HCT116 (cell line): ENCODE measurements around the gene ZNF236.

Experiments
- CTCF ChIP-seq, 3 experiments: fragments of 200-600 bp in 1 of 3; sonication (generic) in 1 of 3; IDR thresholded peaks in 2 of 3; conservative IDR thresholded peaks in 1 of 3; 2 replicates each; pipeline ENCODE4 v1.5.1; 2012 to 2017; ENCODE audit warnings: low read depth in 2 of 3, low read length in 2 of 3, antibody characterized with exemption in 1 of 3, borderline replicate concordance in 1 of 3, control low read depth in 1 of 3, mild to moderate bottlenecking in 1 of 3, mixed read lengths in 1 of 3, mixed run types in 1 of 3, moderate library complexity in 1 of 3; ENCODE audit not compliant: insufficient read depth in 1 of 3
- JUND ChIP-seq: IDR thresholded peaks from 2 replicates; pipeline ENCODE4 v1.6.1; 2012
- MAX ChIP-seq: IDR thresholded peaks from 2 replicates; pipeline ENCODE4 v1.6.1; 2012
- POLR2A ChIP-seq: IDR thresholded peaks from 2 replicates; pipeline ENCODE4 v1.7.0; 2011; ENCODE audit warnings: borderline replicate concordance; ENCODE audit not compliant: insufficient read depth, insufficient read length; ENCODE audit errors: extremely low read depth
- ZBTB33 ChIP-seq: IDR thresholded peaks from 2 replicates; pipeline ENCODE4 v1.6.1; 2011; ENCODE audit warnings: mild to moderate bottlenecking, low read length, moderate library complexity; ENCODE audit not compliant: insufficient replicate concordance; ENCODE audit errors: extremely low read depth

GRCh38 chr18:76844742-76845477, 22.6 kb downstream of the ZNF236 start:
- TF ChIP-seq POLR2A, result no peak
- no peak for TF ChIP-seq MAX
- TF ChIP-seq CTCF (IDR thresholded peaks at IDR 0.05 in 2 of 3, conservative IDR thresholded peaks at IDR 0.05 in 1 of 3; ENCODE audit: borderline replicate concordance in 1 of 3, insufficient read depth in 1 of 3, low read depth in 2 of 3, low read length in 2 of 3), result no peak
- no peak for TF ChIP-seq ZBTB33
- TF ChIP-seq JUND, result no peak
